Inflammatory macrophage treated with lipopolysaccharide for 1 hour (primary cell): ENCODE measurements around the gene LHFPL3.

Experiments
- DNase-seq, 2 donors: peaks; one replicate each; pipeline ENCODE4 v3.0.0-alpha.2; 2020 to 2022

LHFPL3 gene

DNA sequence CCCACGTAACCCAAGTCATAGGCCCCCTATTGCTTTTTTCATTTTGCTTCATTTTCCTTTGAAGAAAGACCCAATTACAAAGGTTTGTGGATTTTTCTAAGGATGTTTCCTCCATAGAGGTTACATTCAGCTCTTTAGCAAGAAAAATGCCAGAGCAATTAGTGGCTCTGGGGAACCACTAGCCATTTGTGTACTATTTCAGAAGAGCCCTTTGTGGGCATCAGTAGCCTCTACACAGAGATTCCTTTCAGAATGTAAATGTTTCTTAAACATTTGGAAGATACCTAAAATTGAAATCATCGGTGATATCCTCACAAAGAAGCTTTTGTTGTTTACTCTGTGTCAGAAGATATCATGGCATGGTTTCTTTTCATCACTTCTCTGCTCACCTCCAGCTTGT lies 394.6 kb downstream of the LHFPL3 start:
- no peak for DNase-seq

- DNase-seq, result no peak
Measured at GRCh38 chr7:104758504-104758903, 430.1 kb downstream of the LHFPL3 start.

DNA sequence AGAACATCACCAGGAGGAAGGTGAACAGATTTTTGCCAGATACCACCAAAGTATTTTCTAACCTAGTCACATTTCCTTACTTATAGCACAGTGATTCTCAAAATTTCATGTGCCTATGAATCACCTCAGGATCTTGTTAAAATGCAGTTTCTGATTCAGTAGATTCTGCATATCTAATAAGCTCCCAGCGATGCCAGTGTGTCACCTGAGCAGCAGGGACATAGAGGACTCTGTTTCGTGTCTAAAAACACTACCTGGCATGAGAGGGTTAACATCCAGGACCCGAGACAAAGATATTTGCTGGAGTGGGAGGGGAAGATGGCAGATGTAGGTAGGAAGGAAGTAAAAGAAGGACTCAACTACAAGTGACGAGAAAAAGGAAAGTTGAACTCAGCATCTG lies 433.5 kb downstream of the LHFPL3 start:
- no peak for DNase-seq

DNA sequence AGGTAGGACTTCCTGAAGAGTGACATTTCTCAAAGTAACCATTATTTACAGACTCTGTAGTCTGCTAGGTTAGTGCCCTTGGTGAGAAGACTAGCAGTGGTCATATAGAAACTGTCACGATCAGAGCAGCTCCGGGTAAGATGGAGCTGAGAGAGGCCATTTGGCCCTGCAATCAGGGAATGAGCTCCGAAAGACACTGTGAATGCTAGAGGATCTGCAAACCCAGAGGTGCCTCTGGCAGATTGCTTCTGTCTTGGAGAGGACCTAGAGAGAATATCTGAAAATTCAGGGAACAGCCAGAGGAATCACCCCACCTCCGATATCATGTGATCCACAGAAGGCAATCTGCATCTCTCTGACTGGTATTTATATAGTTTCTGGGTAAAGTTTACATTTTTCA lies 438.7 kb downstream of the LHFPL3 start:
- no peak for DNase-seq

GRCh38 chr7:104767826-104768536 lies 439.6 kb downstream of the LHFPL3 start:
- no peak for DNase-seq

DNA sequence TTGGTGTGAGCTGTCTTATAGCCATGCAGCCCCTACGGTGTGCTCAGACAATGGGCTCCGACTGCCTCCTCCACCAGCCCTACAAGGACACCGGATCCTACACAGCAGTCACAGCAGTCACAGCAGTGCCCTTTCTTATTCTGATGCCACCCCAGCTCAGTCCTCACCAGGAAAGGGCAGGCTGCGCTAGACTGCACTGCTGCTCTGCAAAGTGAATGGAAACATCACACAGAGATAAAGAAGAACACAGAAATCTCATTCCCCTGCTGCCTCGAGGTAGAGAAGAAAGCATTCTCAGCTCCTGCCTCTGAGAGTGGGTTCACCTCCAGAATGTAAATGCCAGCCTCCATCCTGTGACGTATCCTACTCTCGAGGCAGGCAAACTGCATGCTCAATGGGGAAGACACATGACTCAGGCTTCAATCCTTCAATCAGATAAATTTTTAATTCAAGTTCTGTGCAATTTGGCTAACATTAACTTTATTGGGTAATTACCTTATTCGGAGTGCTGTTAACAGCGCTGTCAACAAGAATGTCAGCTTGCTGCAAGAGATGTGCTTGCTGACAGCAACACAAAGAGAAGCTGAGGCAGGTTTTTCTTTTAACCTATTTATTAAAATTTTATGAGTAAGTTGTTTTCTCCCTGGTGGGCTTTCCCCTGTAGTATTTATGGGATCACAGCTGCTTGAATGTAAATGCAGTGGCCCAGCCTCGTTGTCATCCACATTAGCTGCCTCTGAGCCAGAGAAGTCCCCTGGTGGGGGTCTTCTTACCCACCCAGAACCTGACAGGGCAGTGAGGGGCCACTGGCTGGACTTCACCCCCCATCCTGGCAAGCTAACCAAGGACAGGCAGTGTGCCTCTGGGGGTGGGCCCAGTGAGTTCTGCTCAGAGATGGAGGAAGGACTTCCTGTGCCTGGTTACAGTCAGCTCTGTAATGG lies 444.3 kb downstream of the LHFPL3 start:
- DNase-seq, result no peak

- no peak for DNase-seq
Measured at GRCh38 chr7:104773796-104774195, 445.4 kb downstream of the LHFPL3 start.

DNA sequence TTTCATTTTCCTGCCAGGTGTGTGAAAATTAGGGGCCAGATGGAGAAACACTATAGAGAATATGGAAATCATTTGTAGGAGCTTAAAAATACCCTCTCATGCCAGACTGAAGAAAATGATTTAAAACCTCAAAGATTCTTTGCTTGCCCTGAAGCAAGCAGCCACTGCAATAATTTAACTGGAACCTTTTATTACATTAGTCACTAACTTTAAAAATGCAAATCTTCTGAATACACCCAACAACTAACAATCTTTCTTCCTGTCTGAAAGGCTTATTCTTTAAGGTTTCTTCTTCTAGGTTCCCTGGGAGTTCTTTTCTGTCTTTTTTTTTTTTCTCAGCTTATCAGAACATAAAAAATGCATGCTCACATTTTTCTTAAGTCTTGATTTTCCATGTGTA lies 447.1 kb downstream of the LHFPL3 start:
- DNase-seq, result no peak

GRCh38 chr7:104777301-104777800 lies 448.9 kb downstream of the LHFPL3 start:
- no peak for DNase-seq

GRCh38 chr7:104779888-104780287 lies 451.5 kb downstream of the LHFPL3 start:
- DNase-seq, result no peak

DNA sequence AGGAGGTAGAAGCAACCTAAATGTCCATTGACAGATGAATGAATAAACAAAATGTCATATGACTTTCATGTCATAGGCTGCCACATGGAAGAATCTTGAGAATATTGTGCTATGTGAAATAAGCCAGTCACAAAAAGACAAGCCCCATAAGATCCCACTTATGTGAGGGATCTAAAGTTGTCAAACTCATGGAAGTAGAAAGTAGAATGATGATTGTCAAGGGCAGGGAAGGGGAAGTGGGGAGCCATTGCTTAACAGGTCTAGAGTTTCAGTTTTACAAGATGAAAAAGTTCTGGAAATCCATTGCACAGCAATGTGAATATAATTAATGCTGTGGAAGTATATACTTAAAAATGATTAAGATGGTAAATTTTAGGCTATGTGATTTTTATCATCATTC lies 456.3 kb downstream of the LHFPL3 start:
- DNase-seq, result peak in 1 of 2 donors; percentile 29

DNA sequence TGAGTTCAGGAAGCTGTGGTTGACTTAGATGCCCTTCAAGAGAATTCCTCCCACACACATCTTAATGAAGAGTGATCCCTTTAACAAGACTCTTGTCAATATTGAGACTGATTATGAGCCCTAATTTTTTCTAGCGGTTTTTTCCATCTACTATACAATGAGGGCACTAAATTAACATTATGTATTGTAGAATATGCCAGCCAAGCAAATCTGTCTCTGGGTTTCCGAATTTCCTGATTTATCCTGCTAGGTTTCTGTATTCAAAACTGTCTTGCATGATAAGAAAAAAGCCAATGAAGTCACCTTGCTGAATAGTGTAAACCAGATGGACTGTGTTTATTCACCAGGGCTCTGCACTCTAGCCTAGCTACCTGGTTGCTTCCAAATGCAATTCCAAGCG lies 461.4 kb downstream of the LHFPL3 start:
- no peak for DNase-seq

DNA sequence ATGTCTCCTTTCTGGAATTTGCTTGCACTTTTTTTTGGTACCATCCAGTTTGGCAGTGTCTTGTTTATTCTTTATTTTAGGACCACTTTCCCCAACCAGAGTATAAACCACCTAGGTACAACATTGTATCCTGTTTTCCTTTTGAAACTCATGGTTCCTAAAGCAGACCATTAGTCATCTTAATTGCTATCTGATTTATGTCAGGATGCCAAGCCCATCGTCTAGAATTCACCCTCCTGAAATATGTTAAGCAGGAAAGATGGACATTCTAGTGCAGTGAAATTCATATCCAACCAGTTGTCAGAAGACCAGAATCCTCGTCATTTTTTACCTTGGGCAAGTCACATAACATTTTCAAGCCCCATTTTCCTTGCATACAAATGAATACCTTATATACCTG lies 462.0 kb downstream of the LHFPL3 start:
- DNase-seq, result no peak

DNA sequence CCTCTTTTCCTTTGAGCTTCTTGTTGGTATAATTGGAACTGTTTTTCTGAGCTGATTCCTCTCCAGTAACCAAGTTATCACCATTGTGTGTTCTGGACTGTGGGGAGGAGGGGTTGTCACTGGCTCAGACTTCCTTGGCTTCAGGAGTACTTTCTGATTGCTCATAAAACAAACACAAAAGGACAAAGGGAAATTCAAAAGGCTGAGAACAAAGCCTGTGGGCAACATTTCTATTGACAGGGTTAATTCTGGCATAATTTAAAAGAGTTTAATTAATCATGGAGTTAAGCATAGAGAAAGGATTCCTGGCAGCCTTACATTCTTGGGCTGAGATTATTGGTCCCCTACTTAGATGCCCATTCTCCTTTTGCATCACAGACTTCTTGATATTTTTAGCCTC lies 462.7 kb downstream of the LHFPL3 start:
- DNase-seq, result no peak

GRCh38 chr7:104793066-104793465 lies 464.7 kb downstream of the LHFPL3 start:
- DNase-seq, result no peak

DNA sequence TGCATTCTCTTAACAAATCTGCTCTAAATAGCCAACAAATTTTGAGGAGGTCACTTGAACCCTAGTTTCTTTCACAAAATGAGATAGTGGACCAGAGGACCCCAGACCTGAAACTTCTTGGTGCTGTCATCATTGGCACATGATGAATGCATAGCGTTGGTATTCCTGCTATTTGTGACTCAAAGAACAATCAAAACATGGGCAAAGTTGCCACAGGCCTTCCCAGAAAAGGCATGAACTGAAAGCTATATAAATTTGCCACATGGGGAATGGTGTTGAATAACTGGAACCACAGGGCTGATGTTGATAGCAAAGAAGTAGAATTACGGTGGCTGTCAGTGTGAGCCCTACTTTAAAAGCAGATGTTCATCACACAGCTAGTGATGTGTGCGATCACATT lies 465.8 kb downstream of the LHFPL3 start:
- no peak for DNase-seq

GRCh38 chr7:104794589-104794988 lies 466.2 kb downstream of the LHFPL3 start:
- no peak for DNase-seq

- no peak for DNase-seq
Measured at GRCh38 chr7:104795086-104795485, 466.7 kb downstream of the LHFPL3 start.

DNA sequence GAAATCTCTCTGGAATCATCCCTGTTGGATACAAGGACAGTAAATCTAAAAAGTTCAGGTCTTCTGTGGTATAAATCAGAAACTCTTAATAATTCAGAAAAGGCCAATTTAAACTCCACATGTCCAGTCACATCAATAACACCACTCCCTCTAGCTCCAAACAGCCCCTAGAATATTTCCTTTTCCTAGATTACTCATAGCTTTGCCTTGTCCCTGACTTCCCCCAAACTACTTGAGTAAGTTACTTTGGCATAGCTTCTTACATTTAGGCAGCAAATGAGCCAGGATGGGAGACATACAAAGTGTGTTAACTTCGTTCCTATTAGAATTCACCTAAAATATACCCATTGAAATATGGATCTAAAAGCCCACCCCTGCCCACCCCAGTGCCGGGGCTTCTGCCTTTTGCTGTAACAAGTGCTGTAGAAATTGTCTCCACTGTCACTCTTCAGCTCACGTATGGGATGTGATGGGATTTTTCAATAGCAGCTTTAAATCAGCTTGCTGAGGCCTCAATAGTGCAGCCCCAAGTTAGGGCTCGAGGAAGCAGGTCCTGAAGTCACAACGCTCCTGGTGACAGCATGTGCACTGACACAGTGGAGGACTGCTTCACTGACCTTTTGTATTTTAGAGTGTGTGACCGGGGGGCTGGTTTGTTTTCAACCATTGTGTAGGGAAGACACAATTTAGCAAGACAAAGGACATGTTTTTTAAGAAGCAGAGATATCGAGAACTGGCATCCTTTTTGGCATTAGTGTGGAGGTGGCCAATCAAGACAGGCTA lies 467.4 kb downstream of the LHFPL3 start:
- DNase-seq, result no peak

GRCh38 chr7:104800307-104800706 lies 471.9 kb downstream of the LHFPL3 start:
- DNase-seq, result no peak

GRCh38 chr7:104801022-104801421 lies 472.6 kb downstream of the LHFPL3 start:
- DNase-seq, result no peak

DNA sequence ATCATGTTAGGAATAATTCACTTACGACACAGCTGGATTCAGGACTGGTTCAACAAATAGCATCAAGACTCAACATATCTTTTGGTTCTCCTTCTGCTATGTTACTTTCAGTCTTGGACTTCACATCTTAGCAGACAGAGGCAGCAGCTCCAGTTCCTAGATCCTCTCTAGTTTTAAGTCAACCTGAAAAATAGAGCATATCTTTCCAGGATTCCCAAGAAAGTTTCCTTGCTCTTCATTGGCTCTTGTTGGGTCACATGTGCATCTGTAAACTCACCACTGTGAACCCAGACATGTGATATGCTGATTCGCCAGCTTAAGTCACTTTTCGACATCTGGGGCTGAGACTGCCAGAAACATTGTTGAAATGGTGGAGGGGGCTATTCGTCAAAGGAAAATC lies 475.5 kb downstream of the LHFPL3 start:
- no peak for DNase-seq

DNA sequence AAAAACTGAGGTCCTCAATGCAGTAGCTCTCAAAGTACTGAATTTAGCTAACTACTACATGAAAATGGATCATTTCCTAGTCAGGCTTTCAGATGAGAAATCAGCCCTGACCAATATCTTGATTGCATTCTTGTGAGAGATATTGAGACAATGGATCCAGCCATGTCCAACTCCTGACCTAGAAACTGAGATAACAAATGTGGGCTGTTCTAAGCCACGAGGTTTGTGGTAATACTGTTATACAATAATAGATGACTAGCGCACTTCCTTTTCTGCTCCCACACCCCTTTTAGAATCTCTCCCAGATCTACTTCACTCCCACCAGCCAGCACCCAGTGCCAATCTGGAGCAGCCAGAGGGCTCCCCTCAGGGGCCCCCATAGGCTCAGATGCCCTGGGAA lies 476.3 kb downstream of the LHFPL3 start:
- DNase-seq, result no peak
